H4 (cell line): ENCODE measurements around the gene SOX12. TPM values are rescaled to one million over a fixed set of nuclear protein-coding genes. Genes with fewer than 3 reads are reported as not detected.

Experiments
- total RNA-seq: library from RNA; depleted of rRNA; stranded (reverse); fragments of >200 nt; shearing (Covaris generic); gene quantifications from 2 replicates; pipeline ENCODE4 v1.2.3, GENCODE V29; 2014; rRNA removed

Gene SOX12
- total RNA-seq, 1 experiment from 2014 or later, result 2.2 TPM

Other genes with a start within 250 kb of the SOX12 start
- not detected in 2 replicates for gene DEFB125, start 237.9 kb upstream of the SOX12 start, total RNA-seq
- gene DEFB126, start 183.0 kb upstream of the SOX12 start, total RNA-seq, result not detected in 2 replicates
- gene DEFB127, start 168.1 kb upstream of the SOX12 start, total RNA-seq, result not detected in 2 replicates
- gene DEFB128, start 135.8 kb upstream of the SOX12 start, total RNA-seq, result not detected in 2 replicates
- gene DEFB129, start 98.3 kb upstream of the SOX12 start, total RNA-seq, result not detected in 2 replicates
- not detected in 2 replicates for gene DEFB132, start 67.8 kb upstream of the SOX12 start, total RNA-seq
- gene C20orf96, start 34.8 kb upstream of the SOX12 start, total RNA-seq, result 1.6 TPM in 2 replicates
- 7.6 and 8.2 TPM in 2 replicates for gene ZCCHC3, start 28.0 kb upstream of the SOX12 start, total RNA-seq
- 69.6 and 72.8 TPM in 2 replicates for gene NRSN2, start 21.6 kb downstream of the SOX12 start, total RNA-seq
- gene TRIB3, start 55.2 kb downstream of the SOX12 start, total RNA-seq, result 69.2 and 99.3 TPM in 2 replicates
- gene RBCK1, start 82.7 kb downstream of the SOX12 start, total RNA-seq, result 91.7 and 95.5 TPM in 2 replicates
- 18.0 and 21.6 TPM in 2 replicates for gene TBC1D20, start 137.0 kb downstream of the SOX12 start, total RNA-seq
- 161 and 197 TPM in 2 replicates for gene CSNK2A1, start 218.2 kb downstream of the SOX12 start, total RNA-seq